IMR-90 (cell line): ENCODE measurements around the gene KRT32. TPM values are rescaled to one million over a fixed set of nuclear protein-coding genes. Genes with fewer than 3 reads are reported as not detected.

Source experiments
- ATAC-seq: fragments of 200-7000 bp; cut with Tn5 transposase; 2 replicates; pipeline ENCODE4 v1.9.1; 2020; ENCODE audit warnings: low read depth, mild to moderate bottlenecking, moderate library complexity
- BruUV-seq: library from RNA; stranded (reverse); fragments of 400-500 nt; replicated peaks from 2 replicates; lab custom pipeline; 2021; lab: Mats Ljungman, UMichigan
- CTCF ChIA-PET: fragments of 300-600 bp; formaldehyde crosslinking; extraction: SDS; loops from one replicate; lab custom pipeline; 2021; ENCODE audit warnings: antibody characterized with exemption; lab: Yijun Ruan, JAX
- POLR2A ChIA-PET: fragments of 300-600 bp; sonication (Branson Sonifier 250); formaldehyde crosslinking; loops from one replicate; lab custom pipeline; 2022; ENCODE audit warnings: antibody characterized with exemption; ENCODE audit not compliant: unreplicated experiment; lab: Charles Lee
- DNase-seq: peaks from one replicate; pipeline ENCODE4 v3.0.0; 2013
- H2AFZ ChIP-seq: replicated peaks from 2 replicates; pipeline ENCODE3; 2013; ENCODE audit warnings: low read length, mild to moderate bottlenecking; ENCODE audit not compliant: poor library complexity
- H2AK5ac ChIP-seq: 2 replicates; pipeline ENCODE4 v1.6.1; 2013; ENCODE audit warnings: low read depth, low read length, inconsistent platforms
- H2AK9ac ChIP-seq: replicated peaks from 2 replicates; pipeline ENCODE3; 2013; ENCODE audit warnings: mild to moderate bottlenecking, low read depth, low read length, moderate library complexity; ENCODE audit not compliant: poor library complexity
- H2BK120ac ChIP-seq: 2 replicates; pipeline ENCODE4 v1.6.1; 2013; ENCODE audit warnings: low read depth, low read length, inconsistent platforms
- H2BK15ac ChIP-seq: 3 replicates; pipeline ENCODE4 v1.6.1; 2013; ENCODE audit warnings: low read depth, low read length, inconsistent platforms
- H2BK20ac ChIP-seq: 2 replicates; pipeline ENCODE4 v1.6.1; 2013; ENCODE audit warnings: low read depth, mild to moderate bottlenecking, inconsistent platforms, low read length, moderate library complexity
- H2BK5ac ChIP-seq: 2 replicates; pipeline ENCODE4 v1.6.1; 2013; ENCODE audit warnings: mild to moderate bottlenecking, low read depth, low read length, inconsistent platforms; ENCODE audit not compliant: poor library complexity, severe bottlenecking
- H3K14ac ChIP-seq: replicated peaks from 2 replicates; pipeline ENCODE4 v1.6.1; 2013; ENCODE audit warnings: low read depth, low read length, inconsistent platforms
- H3K18ac ChIP-seq: 2 replicates; pipeline ENCODE4 v1.6.1; 2013; ENCODE audit warnings: low read depth, low read length, control low read depth
- H3K23ac ChIP-seq: 2 replicates; pipeline ENCODE4 v1.6.1; 2013; ENCODE audit warnings: low read depth, low read length, inconsistent platforms
- H3K27ac ChIP-seq: 2 replicates; pipeline ENCODE4 v1.5.1; 2013; ENCODE audit warnings: mild to moderate bottlenecking, control low read depth, low read length; ENCODE audit not compliant: insufficient read depth
- H3K27me3 ChIP-seq: 2 replicates; pipeline ENCODE4 v1.6.1; 2013; ENCODE audit warnings: low read length; ENCODE audit not compliant: control insufficient read depth, insufficient read depth
- H3K36me3 ChIP-seq: 2 replicates; pipeline ENCODE4 v1.6.1; 2013; ENCODE audit warnings: low read length, mixed read lengths; ENCODE audit not compliant: control insufficient read depth, insufficient read depth
- H3K4ac ChIP-seq: 2 replicates; pipeline ENCODE4 v1.6.1; 2013; ENCODE audit warnings: low read depth, low read length, inconsistent platforms
- H3K4me1 ChIP-seq: 2 replicates; pipeline ENCODE4 v1.6.1; 2013; ENCODE audit warnings: low read length, mixed read lengths; ENCODE audit not compliant: control insufficient read depth, insufficient read depth
- H3K4me2 ChIP-seq: 2 replicates; pipeline ENCODE4 v1.6.1; 2013; ENCODE audit warnings: low read depth, mild to moderate bottlenecking, control low read depth, low read length, moderate library complexity
- H3K4me3 ChIP-seq: 2 replicates; pipeline ENCODE4 v1.5.1; 2013; ENCODE audit warnings: low read depth, mild to moderate bottlenecking, control low read depth, low read length, moderate library complexity; ENCODE audit not compliant: insufficient read depth
- H3K56ac ChIP-seq: 2 replicates; pipeline ENCODE4 v1.6.1; 2013; ENCODE audit warnings: low read length, inconsistent platforms; ENCODE audit not compliant: insufficient read depth; ENCODE audit errors: extremely low read depth
- H3K79me1 ChIP-seq, 2 experiments: 2 replicates each; pipeline ENCODE4 v1.6.1; 2013; ENCODE audit warnings: low read length in 2 of 2, inconsistent platforms in 1 of 2, low read depth in 1 of 2
- H3K9ac ChIP-seq: 2 replicates; pipeline ENCODE4 v1.6.1; 2013; ENCODE audit warnings: low read depth, low read length, control low read depth
- H3K9me1 ChIP-seq: 2 replicates; pipeline ENCODE4 v1.6.1; 2013; ENCODE audit warnings: low read length, inconsistent platforms; ENCODE audit not compliant: insufficient read depth
- H3K9me3 ChIP-seq: 2 replicates; pipeline ENCODE4 v1.6.1; 2013; ENCODE audit warnings: low read length; ENCODE audit not compliant: control insufficient read depth, insufficient read depth
- H4K20me1 ChIP-seq: 2 replicates; pipeline ENCODE4 v1.6.1; 2013; ENCODE audit warnings: low read length, inconsistent platforms; ENCODE audit not compliant: insufficient read depth
- H4K5ac ChIP-seq: 2 replicates; pipeline ENCODE4 v1.6.1; 2013; ENCODE audit warnings: mild to moderate bottlenecking, low read depth, low read length, control low read depth
- H4K8ac ChIP-seq, 2 experiments: 2 replicates each; pipeline ENCODE4 v1.6.1; 2013; ENCODE audit warnings: low read depth in 2 of 2, low read length in 2 of 2, control low read depth in 1 of 2, inconsistent platforms in 1 of 2
- H4K91ac ChIP-seq: 2 replicates; pipeline ENCODE4 v1.6.1; 2013; ENCODE audit warnings: low read depth, low read length, inconsistent platforms; ENCODE audit not compliant: insufficient read depth
- BHLHE40 ChIP-seq: fragments of 150-350 bp; IDR thresholded peaks from 2 replicates; pipeline ENCODE4 v1.6.1; 2016; ENCODE audit warnings: mild to moderate bottlenecking, low read depth, low read length
- CEBPB ChIP-seq: IDR thresholded peaks from 2 replicates; pipeline ENCODE4 v1.6.1; 2012; ENCODE audit warnings: low read depth, low read length, improper control_type of control experiment
- WGBS, 2 experiments: methylation state at CpG; one replicate each; pipeline versions ENCODE4 v1.1.5 to v1.1.7; 2013; ENCODE audit warnings: missing lambda C conversion rate in 2 of 2; ENCODE audit not compliant: insufficient read length in 1 of 2; ENCODE audit errors: extremely low coverage in 2 of 2; 5-methylcytosine and 5-hydroxymethylcytosine counted together
- dilution Hi-C: fragments of 300-500 bp; cut with HindIII; formaldehyde crosslinking; loops from one replicate; pipeline ENCODE4 v1.14.3; 2018; ENCODE audit warnings: low sequenced_read_pairs; ENCODE audit not compliant: unreplicated experiment
- in situ Hi-C: fragments of 300-500 bp; cut with MboI; formaldehyde crosslinking; loops from 3 replicates; pipeline ENCODE4 v1.14.3; 2019; ENCODE audit warnings: low sequenced_read_pairs, inconsistent platforms, mixed read lengths
- intact Hi-C: fragments of 100-400 bp; cut with micrococcal nuclease; formaldehyde crosslinking; loops from 2 replicates; pipeline ENCODE4 v1.10.0; 2022
- polyA plus RNA-seq, 3 experiments: library from polyadenylated mRNA; depleted of rRNA; stranded (reverse); fragments of >200 nt; gene quantifications; 2 replicates each; pipeline ENCODE4 v1.2.3, GENCODE V29; 2012; ENCODE audit warnings: low replicate concordance in 1 of 3
- total RNA-seq: library from RNA; depleted of rRNA; stranded (reverse); fragments of >200 nt; gene quantifications from 2 replicates; pipeline ENCODE4 v1.2.3, GENCODE V29; 2012

KRT32 gene
- total and polyA plus RNA-seq, 2 of the 4 experiments (the other 2 are of a cell fraction): 0.09 TPM; not detected in 1

GRCh38 chr17:41444186-41444585 is 23.0 kb downstream of the KRT32 start:
- Histone ChIP-seq H2BK15ac (peak overlapping the region; percentile 24; the same call in 1 of the 3 replicates), H3K36me3 (no peaks in the 10 kb centered on the region), H3K23ac (no peak overlapping the region), H3K4me3 (no peak overlapping the region), H4K8ac (no peak overlapping the region), H4K20me1 (no peaks in the 10 kb centered on the region), H3K4ac (no peak overlapping the region), H3K9me1 (peaks cover 5% of the 10 kb centered on the region), H4K5ac (no peak overlapping the region), H4K91ac (no peak overlapping the region), H3K56ac (no peak overlapping the region), H2AK9ac (no peak overlapping the region), H3K4me1 (peaks cover 9% of the 10 kb centered on the region), H2AK5ac (no peak overlapping the region; the same call in 1 of the 2 replicates), H3K9me3 (no peaks in the 10 kb centered on the region), H3K18ac (no peak overlapping the region), H3K27me3 (no peaks in the 10 kb centered on the region; the same call in 1 of the 2 replicates), H3K27ac (no peak overlapping the region), H3K79me1 (no peaks in the 10 kb centered on the region), H2BK120ac (no peak overlapping the region), H3K4me2 (no peak overlapping the region), H2BK20ac (no peak overlapping the region), H2BK5ac (no peak overlapping the region), H3K9ac (no peak overlapping the region), H2AFZ (no peak overlapping the region), H3K14ac (no peak overlapping the region)
- in situ Hi-C loops (no loop called here), dilution Hi-C loops (no loop called here), intact Hi-C loops (no loop called here)
- BruUV-seq: no TSS peak
- peak; percentile 28 for DNase-seq
- ChIA-PET POLR2A (no interaction called here), CTCF (no interaction called here)
- WGBS, 2 experiments: no CpG with 5 or more reads among the region's 1 CpG
- no peak for ATAC-seq
- TF ChIP-seq CEBPB (peak; percentile 11; the same call in 1 of the 2 replicates), BHLHE40 (no peak)
